ENCODE results near the gene SENP5. TPM values are rescaled to one million over a fixed set of nuclear protein-coding genes. Genes with fewer than 3 reads are reported as not detected.
"Not testable (repeated sequence)": the region's sequence is repeated elsewhere in the genome, so short reads cannot be mapped to it uniquely, and the experiment has no call there.

The SENP5 gene
- total RNA-seq, 1 donor from 2014 or later: 19.7 TPM

DNA sequence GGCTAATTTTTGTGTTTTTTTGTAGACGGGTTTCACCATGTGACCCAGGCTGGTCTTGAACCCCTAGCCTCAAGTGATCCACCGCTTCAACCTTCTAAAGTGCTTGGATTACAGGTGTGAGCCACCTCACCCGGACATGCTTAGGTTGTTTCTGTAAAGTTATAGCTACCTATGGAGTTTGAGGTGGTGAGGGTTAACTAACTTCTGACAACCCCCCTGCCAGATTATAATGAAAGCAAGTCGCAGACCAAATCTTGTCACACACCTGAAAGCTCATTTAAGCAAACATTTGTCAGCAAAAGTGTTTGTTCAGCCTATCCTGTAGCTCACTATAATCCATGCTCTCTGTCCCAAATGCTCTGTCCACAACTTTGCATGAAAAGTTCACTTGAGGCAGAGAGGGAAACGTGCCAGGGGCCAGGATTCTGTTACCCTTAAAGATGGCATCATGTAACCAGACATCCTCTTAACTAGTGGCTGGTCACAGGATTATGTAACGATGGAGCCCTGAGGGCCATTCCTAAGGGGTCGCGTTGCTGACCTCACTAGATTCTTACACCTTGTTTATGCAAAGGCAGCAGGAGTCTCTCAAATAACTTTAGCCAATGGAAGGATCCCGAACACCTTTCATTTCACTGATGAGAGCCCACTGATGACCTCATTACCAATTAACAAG, 24.1 kb upstream of the SENP5 start:
- no peak for DNase-seq (ENCODE audit: low read depth)
- no peak for TF ChIP-seq CTCF (conservative IDR thresholded peaks at IDR 0.05; ENCODE audit: low read depth, low read length)

GRCh38 chr3:196844235-196845219, 23.2 kb upstream of the SENP5 start:
- H3K4me3 ChIP-seq (ENCODE audit: low read depth, low read length); DNase-seq (ENCODE audit: low read depth): not testable (repeated sequence)

More for the DNA sequence above, 24.1 kb upstream of the SENP5 start:
- H3K4me3 ChIP-seq (ENCODE audit: low read depth, low read length): no peak overlapping the region

DNA sequence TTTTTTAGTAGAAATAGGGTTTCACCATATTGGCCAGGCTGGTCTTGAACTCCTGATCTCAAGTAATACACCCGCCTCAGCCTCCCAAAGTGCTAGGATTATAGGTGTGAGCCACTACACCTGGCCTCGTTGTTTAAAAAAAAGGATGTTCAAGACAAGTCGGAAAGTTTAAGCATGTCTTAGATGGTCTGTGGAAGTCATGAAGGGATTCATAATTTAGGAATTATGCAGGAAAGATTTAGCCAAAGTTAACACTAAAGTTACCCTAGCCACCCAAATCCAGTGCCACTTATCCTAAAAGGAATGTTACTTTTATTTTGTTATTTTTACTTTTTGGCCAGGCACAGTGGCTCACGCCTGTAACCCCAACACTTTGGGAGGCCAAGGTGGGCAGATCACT, 19.3 kb upstream of the SENP5 start:
- not testable (repeated sequence) for H3K4me3 ChIP-seq (ENCODE audit: low read depth, low read length); DNase-seq (ENCODE audit: low read depth)

- no peak for DNase-seq (ENCODE audit: low read depth)
- TF ChIP-seq CTCF (conservative IDR thresholded peaks at IDR 0.05; ENCODE audit: low read depth, low read length): no peak
- H3K4me3 ChIP-seq (ENCODE audit: low read depth, low read length): no peak overlapping the region
Measured at GRCh38 chr3:196849180-196849741, 18.5 kb upstream of the SENP5 start.

DNA sequence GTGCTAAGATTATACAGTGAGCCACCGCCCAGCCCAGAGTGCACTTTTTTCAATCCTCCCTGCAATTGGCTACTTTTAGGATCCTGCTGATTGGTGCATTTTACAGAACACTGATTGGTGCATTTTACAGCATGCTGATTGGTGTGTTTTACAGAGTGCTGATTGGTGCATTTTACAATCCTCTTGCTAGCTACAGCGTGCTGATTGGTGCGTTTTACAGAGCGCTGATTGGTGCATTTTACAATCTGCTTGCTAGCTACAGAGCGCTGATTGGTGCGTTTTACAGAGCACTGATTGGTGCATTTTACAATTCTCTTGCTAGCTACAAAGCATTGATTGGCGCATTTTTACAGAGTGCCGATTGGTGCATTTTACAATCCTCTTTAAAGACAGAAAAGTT, 4.7 kb upstream of the SENP5 start:
- H3K4me3 ChIP-seq (ENCODE audit: low read depth, low read length); DNase-seq (ENCODE audit: low read depth): not testable (repeated sequence)

DNA sequence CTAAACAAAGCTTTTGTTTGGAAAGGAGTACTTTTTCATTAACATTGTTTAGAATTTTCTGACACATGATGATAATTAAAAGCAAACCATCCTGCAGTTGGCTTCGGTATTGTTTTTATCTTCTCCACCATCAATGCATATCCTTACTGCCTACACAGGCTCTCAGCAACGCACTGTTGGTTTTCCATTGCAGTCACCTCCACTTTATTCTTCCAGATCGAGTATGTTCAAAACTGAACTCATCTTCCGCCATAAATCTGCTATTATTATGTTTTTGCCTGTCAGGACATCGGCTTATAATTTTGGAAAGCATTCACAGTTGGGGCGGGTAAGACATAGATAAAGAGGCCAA, 589 bp upstream of the SENP5 start:
- DNase-seq (ENCODE audit: low read depth): no peak
- H3K4me3 ChIP-seq (ENCODE audit: low read depth, low read length): peak overlapping the region; percentile 69
- TF ChIP-seq CTCF (conservative IDR thresholded peaks at IDR 0.05; ENCODE audit: low read depth, low read length): no peak

DNA sequence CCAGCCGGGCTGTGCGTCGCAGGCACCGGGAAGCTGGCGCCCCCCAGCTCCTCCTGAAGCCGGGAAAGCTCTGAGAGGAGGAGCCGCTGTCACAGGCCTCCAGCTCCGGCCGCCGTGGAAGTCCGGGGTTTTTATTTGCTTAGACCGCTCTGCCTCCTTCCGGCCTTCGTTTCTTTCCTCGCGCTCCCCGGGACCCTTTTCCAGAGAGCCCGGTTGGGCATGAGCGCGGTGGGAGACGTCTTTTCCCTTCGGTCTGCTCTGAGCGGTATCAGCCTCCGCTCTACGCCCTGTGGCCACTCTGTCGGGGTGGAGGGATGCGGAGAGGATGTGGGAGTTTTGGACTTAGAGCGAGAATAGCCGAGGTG, 559 bp downstream of the SENP5 start:
- H3K4me3 ChIP-seq (ENCODE audit: low read depth, low read length): peak overlapping the region; percentile 69
- DNase-seq (ENCODE audit: low read depth): no peak
- TF ChIP-seq CTCF (conservative IDR thresholded peaks at IDR 0.05; ENCODE audit: low read depth, low read length): no peak

DNA sequence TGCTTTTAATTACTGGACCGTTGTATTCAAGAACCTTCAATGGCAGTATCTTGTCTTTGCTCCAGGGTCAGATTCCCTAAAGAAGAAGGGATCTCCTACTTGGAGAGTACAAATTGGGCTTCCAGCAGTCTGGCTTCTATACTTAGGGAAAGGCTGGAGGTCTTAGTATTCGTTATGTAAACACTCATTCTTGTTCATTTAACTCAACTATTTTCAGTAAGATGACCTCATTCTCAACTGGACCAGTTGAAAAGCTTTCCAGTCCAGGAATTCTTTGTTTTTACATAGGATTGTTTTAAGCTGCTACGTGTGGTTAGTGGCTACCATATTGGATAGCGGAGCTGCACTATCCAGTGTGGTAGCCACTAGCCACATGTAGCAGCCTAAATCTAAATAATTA, 4.6 kb downstream of the SENP5 start:
- no peak overlapping the region for H3K4me3 ChIP-seq (ENCODE audit: low read depth, low read length)
- no peak for DNase-seq (ENCODE audit: low read depth)
- no peak for TF ChIP-seq CTCF (conservative IDR thresholded peaks at IDR 0.05; ENCODE audit: low read depth, low read length)

- H3K4me3 ChIP-seq (ENCODE audit: low read depth, low read length); DNase-seq (ENCODE audit: low read depth): not testable (repeated sequence)
Measured at GRCh38 chr3:196874511-196875094, 6.9 kb downstream of the SENP5 start.
